ENCODE measurements around the gene DPM3.
"Not testable (repeated sequence)": the region's sequence is repeated elsewhere in the genome, so short reads cannot be mapped to it uniquely, and the experiment has no call there.

DPM3 gene

GRCh38 chr1:155123801-155124200 is 16.5 kb downstream of the DPM3 start:
- peaks cover 35% of the 10 kb centered on the region for H3K27me3 ChIP-seq (ENCODE audit: insufficient read depth, poor library complexity, severe bottlenecking)
- no peak overlapping the region for H3K27ac ChIP-seq (replicated peaks)
- no peak for DNase-seq (ENCODE audit: low read depth in 1 of 2, low spot score in 1 of 2)
- H3K4me3 ChIP-seq (replicated peaks; ENCODE audit: insufficient read depth, low read length): no peak overlapping the region
- TF ChIP-seq GABPA (IDR thresholded peaks at IDR 0.05; ENCODE audit: low read depth): no peak

DNA sequence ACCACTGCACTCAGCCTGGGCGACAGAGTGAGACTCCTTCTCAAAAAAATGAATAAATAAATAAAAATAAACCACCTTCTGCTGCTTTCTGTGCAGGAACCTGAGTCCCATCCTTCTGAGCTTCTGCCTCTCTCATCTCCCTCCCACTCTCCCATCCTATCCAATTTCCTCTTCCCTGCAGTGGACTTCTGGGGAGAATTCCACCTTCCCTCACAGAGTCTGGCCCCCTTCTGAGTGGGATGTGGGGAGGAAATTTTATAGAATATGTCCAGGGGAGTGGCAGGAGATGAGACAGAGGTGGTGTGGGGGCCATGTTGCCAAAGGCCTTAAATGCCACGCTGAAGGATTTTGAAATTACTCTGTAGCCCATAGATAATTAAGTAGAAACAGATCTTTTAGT is 18.0 kb downstream of the DPM3 start:
- H3K27me3 ChIP-seq (ENCODE audit: insufficient read depth, poor library complexity, severe bottlenecking): peaks cover 25% of the 10 kb centered on the region
- no peak for DNase-seq (ENCODE audit: low read depth in 1 of 2, low spot score in 1 of 2)
- H3K27ac ChIP-seq (replicated peaks): no peak overlapping the region
- no peak overlapping the region for H3K4me3 ChIP-seq (replicated peaks; ENCODE audit: insufficient read depth, low read length)
- TF ChIP-seq POLR2AphosphoS5 (IDR thresholded peaks at IDR 0.05; ENCODE audit: low read depth) (no peak), GABPA (IDR thresholded peaks at IDR 0.05; ENCODE audit: low read depth) (no peak), SPI1 (IDR thresholded peaks at IDR 0.05; ENCODE audit: borderline replicate concordance, low read depth) (no peak), REST (IDR thresholded peaks at IDR 0.05; ENCODE audit: insufficient replicate concordance, low read depth) (no peak)
- TF ChIP-seq, protein P1, sequence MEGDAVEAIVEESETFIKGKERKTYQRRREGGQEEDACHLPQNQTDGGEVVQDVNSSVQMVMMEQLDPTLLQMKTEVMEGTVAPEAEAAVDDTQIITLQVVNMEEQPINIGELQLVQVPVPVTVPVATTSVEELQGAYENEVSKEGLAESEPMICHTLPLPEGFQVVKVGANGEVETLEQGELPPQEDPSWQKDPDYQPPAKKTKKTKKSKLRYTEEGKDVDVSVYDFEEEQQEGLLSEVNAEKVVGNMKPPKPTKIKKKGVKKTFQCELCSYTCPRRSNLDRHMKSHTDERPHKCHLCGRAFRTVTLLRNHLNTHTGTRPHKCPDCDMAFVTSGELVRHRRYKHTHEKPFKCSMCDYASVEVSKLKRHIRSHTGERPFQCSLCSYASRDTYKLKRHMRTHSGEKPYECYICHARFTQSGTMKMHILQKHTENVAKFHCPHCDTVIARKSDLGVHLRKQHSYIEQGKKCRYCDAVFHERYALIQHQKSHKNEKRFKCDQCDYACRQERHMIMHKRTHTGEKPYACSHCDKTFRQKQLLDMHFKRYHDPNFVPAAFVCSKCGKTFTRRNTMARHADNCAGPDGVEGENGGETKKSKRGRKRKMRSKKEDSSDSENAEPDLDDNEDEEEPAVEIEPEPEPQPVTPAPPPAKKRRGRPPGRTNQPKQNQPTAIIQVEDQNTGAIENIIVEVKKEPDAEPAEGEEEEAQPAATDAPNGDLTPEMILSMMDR (IDR thresholded peaks at IDR 0.05; ENCODE audit: insufficient read depth, low read length): no peak

- peaks cover 14% of the 10 kb centered on the region for H3K27me3 ChIP-seq (ENCODE audit: insufficient read depth, poor library complexity, severe bottlenecking)
- TF ChIP-seq GABPA (IDR thresholded peaks at IDR 0.05; ENCODE audit: low read depth): no peak
- no peak for TF ChIP-seq REST (IDR thresholded peaks at IDR 0.05; ENCODE audit: insufficient replicate concordance, low read depth)
- TF ChIP-seq, protein P1 (IDR thresholded peaks at IDR 0.05; ENCODE audit: insufficient read depth, low read length): no peak
- no peak overlapping the region for H3K4me3 ChIP-seq (replicated peaks; ENCODE audit: insufficient read depth, low read length)
- no peak overlapping the region for H3K27ac ChIP-seq (replicated peaks)
- no peak for DNase-seq (ENCODE audit: low read depth in 1 of 2, low spot score in 1 of 2)
Observed at GRCh38 chr1:155121249-155121648, 19.1 kb downstream of the DPM3 start.

DNA sequence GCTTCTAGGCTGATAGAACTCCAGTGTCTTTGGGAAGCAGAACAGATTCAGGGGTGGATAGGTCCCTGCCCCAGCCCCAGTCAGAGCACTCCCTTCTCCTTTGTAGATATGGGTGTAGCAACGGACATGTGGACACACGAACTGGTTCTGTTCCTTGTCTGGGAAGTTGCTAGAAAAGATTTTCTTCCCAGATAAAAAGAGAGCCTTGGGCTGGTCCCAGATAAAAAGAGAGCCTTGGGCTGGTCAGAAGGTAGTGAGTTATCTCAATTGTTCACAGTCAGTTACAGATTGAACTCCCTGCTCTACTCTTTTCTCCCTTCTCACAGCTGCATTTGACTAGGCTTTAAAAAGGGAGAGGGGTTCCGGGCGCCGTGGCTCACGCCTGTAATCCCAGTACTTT is 20.1 kb downstream of the DPM3 start:
- peaks cover 8% of the 10 kb centered on the region for H3K27me3 ChIP-seq (ENCODE audit: insufficient read depth, poor library complexity, severe bottlenecking)
- H3K27ac ChIP-seq (replicated peaks): no peak overlapping the region
- no peak for TF ChIP-seq SPI1 (IDR thresholded peaks at IDR 0.05; ENCODE audit: borderline replicate concordance, low read depth)
- TF ChIP-seq, protein P1 (IDR thresholded peaks at IDR 0.05; ENCODE audit: insufficient read depth, low read length): no peak
- no peak for TF ChIP-seq POLR2AphosphoS5 (IDR thresholded peaks at IDR 0.05; ENCODE audit: low read depth)
- no peak for TF ChIP-seq GABPA (IDR thresholded peaks at IDR 0.05; ENCODE audit: low read depth)
- no peak for TF ChIP-seq REST (IDR thresholded peaks at IDR 0.05; ENCODE audit: insufficient replicate concordance, low read depth)
- H3K4me3 ChIP-seq (replicated peaks; ENCODE audit: insufficient read depth, low read length): no peak overlapping the region
- no peak for DNase-seq (ENCODE audit: low read depth in 1 of 2, low spot score in 1 of 2)

- not testable (repeated sequence) for H3K27me3 ChIP-seq (ENCODE audit: insufficient read depth, poor library complexity, severe bottlenecking); H3K4me3 ChIP-seq (replicated peaks; ENCODE audit: insufficient read depth, low read length); H3K27ac ChIP-seq (replicated peaks); DNase-seq (ENCODE audit: low read depth in 1 of 2, low spot score in 1 of 2)
Observed at GRCh38 chr1:155118090-155118489, 22.2 kb downstream of the DPM3 start.
